Gastroesophageal sphincter (tissue), 4 donors: ENCODE data around the gene AIF1. TPM values are rescaled to one million over a fixed set of nuclear protein-coding genes. Genes with fewer than 3 reads are reported as not detected.

Experiments
- ATAC-seq: fragments of 150-250 bp; one replicate; pipeline ENCODE4 v1.9.1; 2016; ENCODE audit warnings: mild to moderate bottlenecking, moderate library complexity
- H3K27ac ChIP-seq, 4 donors: fragments of 200-600 bp; sonication (generic) in 3 of 4; 1 replicate in 3 of 4; 2 replicates in 1 of 4; pipeline ENCODE4 v1.5.1; 2016 to 2019
- H3K27me3 ChIP-seq: fragments of 200-600 bp; sonication (generic); one replicate; pipeline ENCODE4 v1.5.1; 2019
- H3K36me3 ChIP-seq, 2 donors: fragments of 200-600 bp; sonication (generic); one replicate each; pipeline ENCODE4 v1.5.1; 2019; ENCODE audit warnings: control low read depth in 1 of 2
- H3K4me1 ChIP-seq, 3 donors: fragments of 200-600 bp; sonication (generic); 1 replicate in 2 of 3; 2 replicates in 1 of 3; pipeline ENCODE4 v1.5.1; 2016 to 2019; ENCODE audit warnings: control low read depth in 2 of 3
- H3K4me3 ChIP-seq, 2 donors: fragments of 200-600 bp; sonication (generic); one replicate each; pipeline ENCODE4 v1.5.1; 2019; ENCODE audit warnings: mild to moderate bottlenecking in 1 of 2, moderate library complexity in 1 of 2
- H3K9me3 ChIP-seq, 3 donors: fragments of 200-600 bp; sonication (generic); one replicate each; pipeline ENCODE4 v1.5.1; 2017 to 2019; ENCODE audit warnings: control low read depth in 2 of 3
- CTCF ChIP-seq, 4 experiments: fragments of 200-600 bp in 2 of 4; fragments of 450-650 bp in 2 of 4; sonication (generic) in 1 of 4; IDR thresholded peaks; one replicate each; pipeline ENCODE4 v1.5.1; 2017 to 2019; ENCODE audit warnings: antibody characterized with exemption in 4 of 4, mild to moderate bottlenecking in 2 of 4, moderate library complexity in 2 of 4
- EP300 ChIP-seq: sonication (generic); formaldehyde crosslinking; IDR thresholded peaks from one replicate; pipeline ENCODE4 v1.6.1; 2017; ENCODE audit warnings: antibody characterized with exemption, mild to moderate bottlenecking
- POLR2A ChIP-seq, 2 donors: fragments of 450-650 bp; IDR thresholded peaks; one replicate each; pipeline ENCODE4 v1.6.1; 2017; ENCODE audit warnings: antibody characterized with exemption in 2 of 2, mild to moderate bottlenecking in 2 of 2, moderate library complexity in 1 of 2
- POLR2AphosphoS5 ChIP-seq: sonication (generic); formaldehyde crosslinking; IDR thresholded peaks from one replicate; pipeline ENCODE4 v1.6.1; 2017; ENCODE audit warnings: antibody characterized with exemption
- WGBS, 2 donors: methylation state at CpG; one replicate each; pipeline ENCODE4 v1.1.5; 2018; ENCODE audit warnings: low coverage in 1 of 2; 5-methylcytosine and 5-hydroxymethylcytosine counted together
- total RNA-seq, 4 donors: library from RNA; depleted of rRNA; stranded (reverse); fragments of >200 nt; gene quantifications; one replicate each; pipeline ENCODE4 v1.1.0, GENCODE V29; 2016

The AIF1 gene
- total RNA-seq, 4 donors from 2014 or later = 5.6 to 46.4 (median 21.3) TPM

- Histone ChIP-seq H3K36me3 (peaks cover 0 to 42% of the 10 kb centered on the region in 2 donors), H3K27me3 (no peaks in the 10 kb centered on the region), H3K27ac (no peak overlapping the region), H3K4me3 (no peak overlapping the region), H3K4me1 (peaks cover 8 to 78% (median 35%) of the 10 kb centered on the region in 3 donors), H3K9me3 (no peaks in the 10 kb centered on the region)
- TF ChIP-seq CTCF (IDR thresholded peaks at IDR 0.05) (no peak), POLR2AphosphoS5 (no peak), POLR2A (IDR thresholded peaks at IDR 0.05) (no peak)
- no peak for ATAC-seq
- WGBS, 2 donors = 90 to 92% methylated on average over 7 of the region's 8 CpGs
These were observed 39.7 kb downstream of the AIF1 start for GRCh38 chr6:31654574-31655348.

GRCh38 chr6:31655349-31656237, 40.6 kb downstream of the AIF1 start, which contains the start of gene APOM:
Gene APOM, plus strand, starts transcription at chr6:31655894. Its CDS starts 73 bp downstream, at chr6:31655967.
- ATAC-seq = no peak
- H3K27me3 ChIP-seq = no peaks in the 10 kb centered on the region
- WGBS, 2 donors = 74 to 75% methylated on average over 5 to 6 of the region's 8 CpGs
- H3K4me1 ChIP-seq = peaks cover 8 to 74% (median 35%) of the 10 kb centered on the region in 3 donors
- no peak within 1 kb of the TSS for H3K27ac ChIP-seq
- peaks cover 0 to 38% of the 10 kb centered on the region in 2 donors for H3K36me3 ChIP-seq
- no peak within 1 kb of the TSS for H3K4me3 ChIP-seq
- TF ChIP-seq CTCF (IDR thresholded peaks at IDR 0.05) (no peak), EP300 (no peak), POLR2AphosphoS5 (no peak)
- no peaks in the 10 kb centered on the region for H3K9me3 ChIP-seq

- Histone ChIP-seq H3K27me3 (no peaks in the 10 kb centered on the region), H3K9me3 (no peaks in the 10 kb centered on the region), H3K4me3 (no peak overlapping the region), H3K36me3 (peaks cover 0 to 44% of the 10 kb centered on the region in 2 donors), H3K27ac (peak overlapping the region in 3 of 4 donors; percentile 1 to 88 (median 10)), H3K4me1 (peaks cover 8 to 80% (median 28%) of the 10 kb centered on the region in 3 donors)
- no peak for ATAC-seq
- WGBS, 2 donors = 36 to 72% methylated on average over 3 to 4 of the region's 6 CpGs
- TF ChIP-seq POLR2AphosphoS5 (no peak), EP300 (no peak), CTCF (IDR thresholded peaks at IDR 0.05) (no peak), POLR2A (IDR thresholded peaks at IDR 0.05) (no peak)
These were observed 42.5 kb downstream of the AIF1 start for GRCh38 chr6:31657406-31658157.

GRCh38 chr6:31658158-31658688, 43.2 kb downstream of the AIF1 start:
- Histone ChIP-seq H3K27ac (peak overlapping the region in 3 of 4 donors; percentile 1 to 88 (median 46)), H3K27me3 (no peaks in the 10 kb centered on the region), H3K4me3 (peak overlapping the region in 1 of 2 donors; percentile 81), H3K36me3 (peaks cover 0 to 45% of the 10 kb centered on the region in 2 donors), H3K4me1 (peaks cover 8 to 84% (median 32%) of the 10 kb centered on the region in 3 donors), H3K9me3 (no peaks in the 10 kb centered on the region)
- ATAC-seq = no peak
- no peak for TF ChIP-seq EP300
- WGBS, 2 donors = 71 to 76% methylated on average over 4 of the region's 4 CpGs
